Middle frontal gyrus (tissue), 1 donor: ENCODE results near the gene PLA2G2F.

Experiments used
- DNase-seq: peaks from one replicate; pipeline ENCODE4 v3.0.0-alpha.2; 2015; ENCODE audit warnings: low spot score; ENCODE audit errors: extremely low spot score

The PLA2G2F gene

DNA sequence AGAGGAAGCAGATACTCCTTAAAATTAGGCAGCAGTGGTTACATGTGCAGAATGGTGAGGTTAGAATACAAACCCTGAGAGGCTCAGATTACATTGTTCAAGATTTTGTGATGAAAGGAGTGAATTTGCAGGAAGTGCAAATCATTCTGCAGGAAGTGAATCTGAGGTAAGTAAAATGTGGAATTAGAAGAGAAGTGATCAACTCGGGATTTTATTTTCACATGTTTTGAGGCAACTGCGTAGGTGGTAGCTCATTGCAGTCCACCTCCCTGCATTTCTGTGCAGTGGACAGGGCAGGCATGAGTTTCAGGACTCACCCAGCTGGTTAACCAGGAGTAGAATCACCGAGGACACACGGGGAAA is 49.3 kb downstream of the PLA2G2F start:
- no peak for DNase-seq

DNA sequence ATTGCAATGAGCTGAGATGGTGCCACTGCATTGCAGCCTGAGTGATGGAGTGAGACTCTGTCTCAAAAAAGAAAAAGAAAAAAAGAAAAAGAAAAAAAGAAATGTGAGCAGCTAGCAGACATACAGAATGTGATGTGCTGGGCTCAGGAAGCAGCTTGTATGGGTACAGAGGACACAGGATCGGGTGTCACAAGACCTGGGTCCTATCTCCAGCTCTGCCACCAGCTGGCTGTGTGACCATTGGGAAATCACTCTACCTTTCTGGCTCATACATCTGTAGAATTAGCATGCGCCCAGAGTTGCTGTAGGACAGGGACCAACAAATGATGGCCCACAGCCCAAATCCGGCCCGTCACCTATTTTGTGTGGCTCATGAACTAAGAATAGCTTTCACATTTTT is 50.5 kb downstream of the PLA2G2F start:
- no peak for DNase-seq

DNA sequence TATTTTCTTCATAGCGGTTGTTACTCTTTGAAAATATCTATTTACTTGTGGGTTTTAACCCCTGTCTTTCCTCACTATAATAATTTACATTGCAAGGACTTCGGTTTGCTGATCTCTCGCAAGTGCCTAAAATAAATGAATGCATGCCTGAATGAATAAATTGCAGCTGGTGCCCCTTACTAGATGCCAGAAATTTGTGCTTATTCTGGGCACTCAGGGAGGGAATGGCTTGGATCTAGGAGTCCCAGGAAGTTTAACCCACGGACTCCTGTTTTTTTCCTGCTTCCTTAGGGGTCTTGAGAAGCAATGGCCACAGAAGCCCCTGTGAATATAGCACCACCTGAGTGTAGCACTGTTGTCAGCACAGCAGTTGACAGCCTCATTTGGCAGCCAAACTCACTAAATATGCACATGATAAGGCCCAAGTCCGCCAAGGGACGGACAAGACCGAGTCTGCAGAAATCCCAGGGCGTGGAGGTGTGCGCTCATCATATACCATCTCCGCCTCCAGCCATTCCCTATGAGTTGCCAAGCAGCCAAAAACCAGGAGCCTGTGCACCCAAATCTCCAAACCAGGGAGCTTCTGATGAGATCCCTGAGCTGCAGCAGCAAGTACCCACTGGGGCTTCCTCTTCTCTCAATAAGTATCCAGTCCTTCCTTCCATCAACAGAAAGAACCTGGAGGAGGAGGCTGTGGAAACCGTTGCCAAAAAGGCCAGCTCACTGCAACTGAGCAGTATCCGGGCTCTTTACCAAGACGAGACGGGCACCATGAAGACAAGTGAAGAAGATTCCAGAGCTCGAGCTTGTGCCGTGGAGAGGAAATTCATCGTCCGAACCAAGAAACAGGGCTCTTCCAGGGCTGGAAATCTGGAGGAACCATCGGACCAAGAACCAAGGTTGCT is 51.4 kb downstream of the PLA2G2F start:
- no peak for DNase-seq

GRCh38 chr1:20191266-20191825 is 52.2 kb downstream of the PLA2G2F start:
- no peak for DNase-seq

- DNase-seq = no peak
Observed at GRCh38 chr1:20192364-20192763, 53.2 kb downstream of the PLA2G2F start.

GRCh38 chr1:20192871-20193411 is 53.8 kb downstream of the PLA2G2F start:
- no peak for DNase-seq

GRCh38 chr1:20194224-20194623 is 55.1 kb downstream of the PLA2G2F start:
- DNase-seq = no peak

DNA sequence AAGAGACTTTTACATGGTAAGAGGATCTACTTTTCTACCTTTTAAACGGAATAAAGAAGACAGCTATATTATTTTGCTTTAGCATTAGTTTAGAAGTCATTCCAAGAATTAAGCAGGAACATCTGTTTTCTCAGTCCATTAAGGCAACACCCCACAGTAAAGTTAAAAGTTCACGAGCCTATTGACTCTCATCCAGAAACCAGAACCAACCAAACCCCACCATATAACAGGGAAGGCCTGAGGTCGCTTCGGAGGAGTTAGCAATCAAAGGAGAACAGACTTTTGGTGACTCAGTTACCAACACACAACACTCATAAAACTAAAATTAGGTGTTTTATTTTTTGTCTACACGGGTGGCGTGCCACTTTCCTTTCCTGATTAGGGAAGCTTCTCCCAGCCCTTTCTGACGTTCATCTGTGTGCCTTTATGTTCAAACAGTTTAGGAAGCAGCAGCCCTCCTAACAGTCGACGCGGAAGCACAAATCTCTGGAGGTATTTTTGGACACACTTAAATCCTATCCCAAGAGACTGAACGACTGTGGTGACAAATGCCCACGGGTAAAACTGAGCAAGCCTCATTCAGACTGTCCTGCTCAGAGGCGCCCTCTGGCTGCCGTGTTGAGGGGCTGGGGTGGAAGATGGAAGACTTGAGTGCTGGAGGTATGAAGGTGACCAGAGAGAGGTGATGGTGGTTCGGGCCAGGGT is 55.8 kb downstream of the PLA2G2F start:
- no peak for DNase-seq

DNA sequence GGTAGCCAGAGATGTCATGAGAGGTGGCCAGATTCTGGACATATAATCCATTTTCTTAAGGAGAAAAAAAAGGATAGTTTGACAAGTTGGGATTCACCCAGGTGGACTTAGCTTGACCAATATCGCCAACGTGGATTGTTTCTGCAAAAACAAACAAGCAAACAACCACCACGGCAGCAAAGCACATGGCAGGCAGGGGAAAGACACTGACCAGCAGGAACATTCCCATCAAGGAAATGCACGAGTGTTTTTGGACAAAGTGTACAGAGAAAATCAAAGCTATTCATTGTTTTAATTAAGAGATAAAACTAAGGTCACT is 56.3 kb downstream of the PLA2G2F start:
- no peak for DNase-seq

GRCh38 chr1:20197329-20197791 is 58.2 kb downstream of the PLA2G2F start:
- DNase-seq = no peak

- DNase-seq = no peak
Observed at GRCh38 chr1:20198296-20198695, 59.2 kb downstream of the PLA2G2F start.

DNA sequence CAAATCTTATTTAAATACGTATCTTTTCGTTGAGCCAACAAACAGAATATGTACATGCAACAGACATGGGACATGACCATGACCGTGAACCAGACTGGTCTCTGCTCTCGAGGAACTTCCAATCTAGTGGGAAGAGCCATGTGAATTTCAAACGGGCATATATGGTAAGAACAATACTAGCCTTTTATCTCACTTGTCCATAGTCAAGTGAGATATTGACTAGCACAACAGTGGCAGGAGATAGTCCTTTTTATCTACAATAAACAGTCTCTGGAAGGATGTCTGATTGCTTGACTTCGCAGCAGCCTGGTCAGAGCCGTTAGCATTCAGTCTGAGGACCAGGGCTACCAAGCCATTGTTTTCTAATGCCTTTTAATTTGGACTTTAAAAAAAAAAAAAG is 59.8 kb downstream of the PLA2G2F start:
- DNase-seq = no peak

GRCh38 chr1:20199403-20199802 is 60.3 kb downstream of the PLA2G2F start:
- DNase-seq = no peak

GRCh38 chr1:20199840-20200239 is 60.7 kb downstream of the PLA2G2F start:
- no peak for DNase-seq
